GM19238 (cell line): ENCODE data around the gene GOLGA2.
A peak's percentile ranks its signal among the peaks of the same experiment; 100 is the strongest.
"Not testable (repeated sequence)": the region's sequence is repeated elsewhere in the genome, so short reads cannot be mapped to it uniquely, and the experiment has no call there.

Experiments used
- DNase-seq: peaks from one replicate; pipeline ENCODE4 v3.0.0; 2011; ENCODE audit warnings: low spot score; ENCODE audit not compliant: insufficient read length

The GOLGA2 gene

GRCh38 chr9:128242828-128243214 lies 33.0 kb downstream of the GOLGA2 start:
- no peak for DNase-seq

GRCh38 chr9:128242124-128242523 lies 33.7 kb downstream of the GOLGA2 start:
- no peak for DNase-seq

GRCh38 chr9:128233817-128234406 lies 41.9 kb downstream of the GOLGA2 start:
- no peak for DNase-seq

- DNase-seq: no peak
These were observed 43.0 kb downstream of the GOLGA2 start for GRCh38 chr9:128232528-128233428.

GRCh38 chr9:128231638-128232527 lies 43.9 kb downstream of the GOLGA2 start:
- DNase-seq: no peak

- DNase-seq: not testable (repeated sequence)
These were observed 44.9 kb downstream of the GOLGA2 start for GRCh38 chr9:128230897-128231296.

GRCh38 chr9:128226412-128226801 lies 49.4 kb downstream of the GOLGA2 start:
- DNase-seq: no peak

GRCh38 chr9:128225770-128226411 lies 49.9 kb downstream of the GOLGA2 start:
- DNase-seq: no peak

GRCh38 chr9:128224877-128225276 lies 50.9 kb downstream of the GOLGA2 start:
- DNase-seq: no peak

- DNase-seq: no peak
These were observed 52.7 kb downstream of the GOLGA2 start for GRCh38 chr9:128222880-128223670.

- DNase-seq: no peak
These were observed 53.8 kb downstream of the GOLGA2 start for GRCh38 chr9:128222026-128222425.

- DNase-seq: no peak
These were observed 56.0 kb downstream of the GOLGA2 start for GRCh38 chr9:128219831-128220230.

- DNase-seq: peak; percentile 86
These were observed 57.1 kb downstream of the GOLGA2 start for GRCh38 chr9:128218518-128219389.

- no peak for DNase-seq
These were observed 57.7 kb downstream of the GOLGA2 start for GRCh38 chr9:128218172-128218517.

GRCh38 chr9:128216781-128217553 lies 58.8 kb downstream of the GOLGA2 start:
- no peak for DNase-seq

GRCh38 chr9:128215491-128216409 lies 60.1 kb downstream of the GOLGA2 start:
- DNase-seq: no peak

GRCh38 chr9:128214571-128215490 lies 61.0 kb downstream of the GOLGA2 start:
- no peak for DNase-seq
